Parathyroid adenoma (tissue), 2 donors: ENCODE data around the gene ENTPD3.

ENCODE experiments used
- H2AFZ ChIP-seq: fragments of 300-600 bp; sonication (generic); one replicate; pipeline ENCODE4 v1.7.0; 2017; ENCODE audit warnings: antibody characterized with exemption, mild to moderate bottlenecking
- H3K27ac ChIP-seq: fragments of 300-600 bp; sonication (generic); one replicate; pipeline ENCODE4 v1.7.0; 2017
- H3K27me3 ChIP-seq: fragments of 300-600 bp; sonication (generic); one replicate; pipeline ENCODE4 v1.7.0; 2017; ENCODE audit warnings: low read length; ENCODE audit not compliant: control insufficient read depth, insufficient read depth
- H3K36me3 ChIP-seq: fragments of 300-600 bp; sonication (generic); one replicate; pipeline ENCODE4 v1.7.0; 2017; ENCODE audit warnings: low read length; ENCODE audit not compliant: control insufficient read depth, insufficient read depth
- H3K4me1 ChIP-seq: fragments of 300-600 bp; sonication (generic); one replicate; pipeline ENCODE4 v1.7.0; 2017; ENCODE audit warnings: control low read depth
- H3K4me2 ChIP-seq: fragments of 300-600 bp; sonication (generic); one replicate; pipeline ENCODE4 v1.7.0; 2017; ENCODE audit warnings: low read length
- H3K4me3 ChIP-seq: fragments of 300-600 bp; sonication (generic); one replicate; pipeline ENCODE4 v1.7.0; 2017; ENCODE audit warnings: low read depth, low read length
- H3K79me2 ChIP-seq: fragments of 300-600 bp; sonication (generic); one replicate; pipeline ENCODE4 v1.7.0; 2017; ENCODE audit warnings: control low read depth
- H3K9ac ChIP-seq: fragments of 300-600 bp; sonication (generic); one replicate; pipeline ENCODE4 v1.7.0; 2017; ENCODE audit warnings: mild to moderate bottlenecking
- H3K9me3 ChIP-seq: fragments of 300-600 bp; sonication (generic); one replicate; pipeline ENCODE4 v1.7.0; 2017; ENCODE audit warnings: low read length; ENCODE audit not compliant: control insufficient read depth
- CTCF ChIP-seq: fragments of 300-600 bp; sonication (generic); IDR thresholded peaks from one replicate; pipeline ENCODE4 v1.7.0; 2017; ENCODE audit warnings: antibody characterized with exemption, mild to moderate bottlenecking
- donor health status: primary hyperparathyroidism.

The ENTPD3 gene

GRCh38 chr3:40470701-40471100 lies 83.7 kb downstream of the ENTPD3 start:
- Histone ChIP-seq H3K27me3 (no peaks in the 10 kb centered on the region), H2AFZ (no peak overlapping the region), H3K4me3 (no peak overlapping the region), H3K4me2 (no peak overlapping the region), H3K27ac (no peak overlapping the region), H3K36me3 (no peaks in the 10 kb centered on the region), H3K79me2 (no peaks in the 10 kb centered on the region), H3K9ac (no peak overlapping the region), H3K9me3 (no peaks in the 10 kb centered on the region), H3K4me1 (no peaks in the 10 kb centered on the region)
- TF ChIP-seq CTCF: no peak

- TF ChIP-seq CTCF: no peak
- no peaks in the 10 kb centered on the region for H3K9me3 ChIP-seq
Observed at GRCh38 chr3:40476478-40477470, 89.8 kb downstream of the ENTPD3 start, which contains the start of gene ZNF619. TSS of gene ZNF619 (plus strand) at chr3:40477122. CDS start at chr3:40477980, 858 bp downstream.

GRCh38 chr3:40477666-40478065 lies 90.7 kb downstream of the ENTPD3 start:
- H3K9me3 ChIP-seq: no peaks in the 10 kb centered on the region
- peaks cover 3% of the 10 kb centered on the region for H3K4me1 ChIP-seq
- H2AFZ ChIP-seq: peak overlapping the region; percentile 100
- no peak overlapping the region for H3K9ac ChIP-seq
- peak overlapping the region; percentile 97 for H3K4me2 ChIP-seq
- H3K36me3 ChIP-seq: no peaks in the 10 kb centered on the region
- H3K4me3 ChIP-seq: peak overlapping the region; percentile 95
- H3K27ac ChIP-seq: peak overlapping the region; percentile 5
- no peaks in the 10 kb centered on the region for H3K79me2 ChIP-seq
- H3K27me3 ChIP-seq: no peaks in the 10 kb centered on the region
- TF ChIP-seq CTCF: no peak

More at GRCh38 chr3:40476478-40477470, 89.8 kb downstream of the ENTPD3 start, which contains the start of gene ZNF619:
- H3K79me2 ChIP-seq: no peaks in the 10 kb centered on the region
- H3K4me2 ChIP-seq: peak within 1 kb of the TSS; percentile 97
- H3K27me3 ChIP-seq: no peaks in the 10 kb centered on the region
- peak within 1 kb of the TSS; percentile 95 for H3K4me3 ChIP-seq
- H3K27ac ChIP-seq: peak within 1 kb of the TSS; percentile 5
- peak within 1 kb of the TSS; percentile 68 for H3K9ac ChIP-seq
- peak within 1 kb of the TSS; percentile 100 for H2AFZ ChIP-seq
- H3K36me3 ChIP-seq: no peaks in the 10 kb centered on the region
- H3K4me1 ChIP-seq: peaks cover 3% of the 10 kb centered on the region
